Transverse colon (tissue), 4 donors: ENCODE results near the gene BTG2.

Experiments
- EP300 ChIP-seq: sonication (generic); formaldehyde crosslinking; IDR thresholded peaks from one replicate; pipeline ENCODE4 v1.6.1; 2017; ENCODE audit warnings: antibody characterized with exemption, low read depth
- POLR2A ChIP-seq: fragments of 450-650 bp; IDR thresholded peaks from one replicate; pipeline ENCODE4 v1.6.1; 2016; ENCODE audit warnings: antibody characterized with exemption, mild to moderate bottlenecking, moderate library complexity
- POLR2AphosphoS5 ChIP-seq, 3 donors: sonication (generic); formaldehyde crosslinking; IDR thresholded peaks; one replicate each; pipeline ENCODE4 v1.6.1; 2016; ENCODE audit warnings: antibody characterized with exemption in 3 of 3
- TF ChIP-seq, protein P1 (sequence below), 5 experiments: fragments of 200-600 bp in 3 of 5; fragments of 450-650 bp in 2 of 5; sonication (generic) in 3 of 5; IDR thresholded peaks; 1 replicate in 2 of 5; 2 replicates in 3 of 5; pipeline ENCODE4 v1.5.1; 2016 to 2017; ENCODE audit warnings: antibody characterized with exemption in 5 of 5, inconsistent platforms in 3 of 5, mild to moderate bottlenecking in 2 of 5, moderate library complexity in 1 of 5

DNA sequence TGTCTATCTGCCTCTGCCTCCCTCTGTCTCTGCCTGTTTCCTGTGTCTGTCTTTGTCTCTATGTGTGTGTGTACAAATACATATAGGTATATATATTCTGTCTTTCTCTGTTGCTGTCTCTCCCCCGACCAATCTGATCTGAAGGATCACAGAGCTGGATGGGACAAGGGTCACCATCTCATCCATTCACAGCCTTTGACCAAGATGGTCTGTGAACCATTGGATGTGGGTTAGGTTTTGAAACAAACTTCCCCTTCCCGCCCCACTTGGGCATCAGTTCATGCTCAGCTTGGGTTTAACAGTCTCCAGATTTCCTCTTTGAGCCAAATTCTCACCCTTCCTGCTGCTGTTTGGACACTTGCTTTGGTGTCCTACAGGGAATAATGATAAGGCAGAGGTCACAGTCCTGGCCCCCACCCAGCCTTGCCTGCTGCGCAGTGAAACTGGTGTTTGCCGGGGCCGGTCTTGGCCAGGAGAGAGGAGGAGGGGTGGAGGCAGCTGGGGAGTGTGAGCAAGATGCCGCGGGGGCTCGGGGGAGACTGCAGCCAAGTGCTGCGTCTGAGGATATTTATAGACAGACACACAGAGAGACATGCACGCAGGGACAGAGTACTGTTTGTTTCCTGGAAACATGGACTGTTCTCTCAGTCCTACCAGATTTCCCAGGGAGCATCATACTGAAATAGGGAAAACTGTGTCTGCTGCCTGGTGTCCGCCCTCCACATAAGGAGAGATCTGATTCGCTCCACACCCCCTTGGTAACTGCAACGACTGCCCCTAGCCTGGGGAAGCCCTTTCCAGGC is 27.0 kb upstream of the BTG2 start:
- TF ChIP-seq, protein P1, sequence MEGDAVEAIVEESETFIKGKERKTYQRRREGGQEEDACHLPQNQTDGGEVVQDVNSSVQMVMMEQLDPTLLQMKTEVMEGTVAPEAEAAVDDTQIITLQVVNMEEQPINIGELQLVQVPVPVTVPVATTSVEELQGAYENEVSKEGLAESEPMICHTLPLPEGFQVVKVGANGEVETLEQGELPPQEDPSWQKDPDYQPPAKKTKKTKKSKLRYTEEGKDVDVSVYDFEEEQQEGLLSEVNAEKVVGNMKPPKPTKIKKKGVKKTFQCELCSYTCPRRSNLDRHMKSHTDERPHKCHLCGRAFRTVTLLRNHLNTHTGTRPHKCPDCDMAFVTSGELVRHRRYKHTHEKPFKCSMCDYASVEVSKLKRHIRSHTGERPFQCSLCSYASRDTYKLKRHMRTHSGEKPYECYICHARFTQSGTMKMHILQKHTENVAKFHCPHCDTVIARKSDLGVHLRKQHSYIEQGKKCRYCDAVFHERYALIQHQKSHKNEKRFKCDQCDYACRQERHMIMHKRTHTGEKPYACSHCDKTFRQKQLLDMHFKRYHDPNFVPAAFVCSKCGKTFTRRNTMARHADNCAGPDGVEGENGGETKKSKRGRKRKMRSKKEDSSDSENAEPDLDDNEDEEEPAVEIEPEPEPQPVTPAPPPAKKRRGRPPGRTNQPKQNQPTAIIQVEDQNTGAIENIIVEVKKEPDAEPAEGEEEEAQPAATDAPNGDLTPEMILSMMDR (IDR thresholded peaks at IDR 0.05): no peak
- TF ChIP-seq POLR2A (peak; percentile 40), POLR2AphosphoS5 (IDR thresholded peaks at IDR 0.05) (peak; percentile 74 to 84 (median 76)), EP300 (peak; percentile 98)
